GM21529 (cell line): Measurements from ENCODE around the gene MVK.
"Not testable (repeated sequence)": the region's sequence is repeated elsewhere in the genome, so short reads cannot be mapped to it uniquely, and the experiment has no call there.

Experiments
- ATAC-seq: cut with Tn5 transposase; IDR thresholded peaks from one replicate; pipeline ENCODE4 v1.9.1; 2021; ENCODE audit not compliant: unreplicated experiment

The MVK gene

GRCh38 chr12:109588461-109589239 lies 15.1 kb downstream of the MVK start:
- no peak for ATAC-seq

- ATAC-seq, result no peak
These were observed 15.6 kb downstream of the MVK start for GRCh38 chr12:109589240-109589590.

- ATAC-seq, result no peak
These were observed 16.2 kb downstream of the MVK start for GRCh38 chr12:109589691-109590245.

GRCh38 chr12:109590566-109590965 lies 17.0 kb downstream of the MVK start:
- no peak for ATAC-seq

GRCh38 chr12:109591041-109591440 lies 17.4 kb downstream of the MVK start:
- ATAC-seq, result no peak

- ATAC-seq, result no peak
These were observed 18.8 kb downstream of the MVK start for GRCh38 chr12:109592195-109592904.

GRCh38 chr12:109592905-109593272 lies 19.3 kb downstream of the MVK start:
- no peak for ATAC-seq

GRCh38 chr12:109594556-109595317 lies 21.1 kb downstream of the MVK start:
- no peak for ATAC-seq

- ATAC-seq, result no peak
These were observed 21.8 kb downstream of the MVK start for GRCh38 chr12:109595321-109595902.

- no peak for ATAC-seq
These were observed 23.0 kb downstream of the MVK start for GRCh38 chr12:109596418-109597244.

GRCh38 chr12:109597414-109597794 lies 23.8 kb downstream of the MVK start:
- ATAC-seq, result no peak

- peak; percentile 56 for ATAC-seq
These were observed 24.3 kb downstream of the MVK start for GRCh38 chr12:109597795-109598427.

- ATAC-seq, result no peak
These were observed 24.8 kb downstream of the MVK start for GRCh38 chr12:109598428-109598854.

GRCh38 chr12:109599087-109599486 lies 25.5 kb downstream of the MVK start:
- no peak for ATAC-seq

- no peak for ATAC-seq
These were observed 26.9 kb downstream of the MVK start for GRCh38 chr12:109600481-109600880.

GRCh38 chr12:109600995-109601394 lies 27.4 kb downstream of the MVK start:
- no peak for ATAC-seq

- no peak for ATAC-seq
These were observed 28.0 kb downstream of the MVK start for GRCh38 chr12:109601557-109601956.

- not testable (repeated sequence) for ATAC-seq
These were observed 28.5 kb downstream of the MVK start for GRCh38 chr12:109602132-109602531.

GRCh38 chr12:109604132-109604585 lies 30.6 kb downstream of the MVK start:
- no peak for ATAC-seq

- ATAC-seq, result no peak
These were observed 31.4 kb downstream of the MVK start for GRCh38 chr12:109605016-109605415.
